ENCODE data around the gene RBM19. TPM values are rescaled to one million over a fixed set of nuclear protein-coding genes. Genes with fewer than 3 reads are reported as not detected.

The RBM19 gene
- total RNA-seq, 1 experiment from 2014 or later, result 19.9 TPM

GRCh38 chr12:113957627-113958026 is 8.5 kb downstream of the RBM19 start:
- Histone ChIP-seq H4K20me1 (ENCODE audit: insufficient read depth, low read depth, low read length) (no peaks in the 10 kb centered on the region), H3K27ac (ENCODE audit: low read length) (no peak overlapping the region), H3K4me2 (ENCODE audit: low read depth, low read length, poor library complexity, severe bottlenecking) (no peak overlapping the region), H3K9ac (ENCODE audit: low read length) (no peak overlapping the region), H3K9me3 (ENCODE audit: low read length) (no peaks in the 10 kb centered on the region), H3K79me2 (ENCODE audit: low read length) (no peaks in the 10 kb centered on the region), H3K4me1 (ENCODE audit: low read length) (no peaks in the 10 kb centered on the region), H2AFZ (ENCODE audit: low read length) (no peak overlapping the region), H3K4me3 (ENCODE audit: low read length) (no peak overlapping the region), H3K36me3 (ENCODE audit: insufficient read depth, low read length) (peaks cover 4% of the 10 kb centered on the region; the same call in 1 of the 2 replicates), H3K9me2 (replicated peaks; ENCODE audit: insufficient read depth, low read length) (no peaks in the 10 kb centered on the region), H3K27me3 (ENCODE audit: low read length) (no peaks in the 10 kb centered on the region)
- DNase-seq, result no peak

- Histone ChIP-seq H3K9ac (ENCODE audit: low read length) (no peak overlapping the region), H2AFZ (ENCODE audit: low read length) (no peak overlapping the region), H3K4me3 (ENCODE audit: low read length) (no peak overlapping the region), H3K4me2 (ENCODE audit: low read depth, low read length, poor library complexity, severe bottlenecking) (no peak overlapping the region), H4K20me1 (ENCODE audit: insufficient read depth, low read depth, low read length) (no peaks in the 10 kb centered on the region), H3K79me2 (ENCODE audit: low read length) (no peaks in the 10 kb centered on the region), H3K9me2 (replicated peaks; ENCODE audit: insufficient read depth, low read length) (no peaks in the 10 kb centered on the region), H3K9me3 (ENCODE audit: low read length) (no peaks in the 10 kb centered on the region), H3K4me1 (ENCODE audit: low read length) (no peaks in the 10 kb centered on the region), H3K36me3 (ENCODE audit: insufficient read depth, low read length) (peaks cover 4% of the 10 kb centered on the region; the same call in 1 of the 2 replicates), H3K27me3 (ENCODE audit: low read length) (no peaks in the 10 kb centered on the region), H3K27ac (ENCODE audit: low read length) (no peak overlapping the region)
- DNase-seq, result no peak
These were observed 10.8 kb downstream of the RBM19 start for GRCh38 chr12:113955109-113955970.

- Histone ChIP-seq H3K4me1 (ENCODE audit: low read length) (no peaks in the 10 kb centered on the region), H3K36me3 (ENCODE audit: insufficient read depth, low read length) (peaks cover 4% of the 10 kb centered on the region; the same call in 1 of the 2 replicates)
- DNase-seq, result no peak
These were observed 11.6 kb downstream of the RBM19 start for GRCh38 chr12:113954547-113954946.

GRCh38 chr12:113950873-113951272 is 15.3 kb downstream of the RBM19 start:
- H2AFZ ChIP-seq (ENCODE audit: low read length), result no peak overlapping the region
- no peak overlapping the region for H3K27ac ChIP-seq (ENCODE audit: low read length)
- H3K4me1 ChIP-seq (ENCODE audit: low read length), result no peaks in the 10 kb centered on the region
- H4K20me1 ChIP-seq (ENCODE audit: insufficient read depth, low read depth, low read length), result no peaks in the 10 kb centered on the region
- no peaks in the 10 kb centered on the region for H3K9me3 ChIP-seq (ENCODE audit: low read length)
- no peak overlapping the region for H3K4me2 ChIP-seq (ENCODE audit: low read depth, low read length, poor library complexity, severe bottlenecking)
- no peaks in the 10 kb centered on the region for H3K79me2 ChIP-seq (ENCODE audit: low read length)
- H3K4me3 ChIP-seq (ENCODE audit: low read length), result no peak overlapping the region
- no peak for DNase-seq
- H3K9me2 ChIP-seq (replicated peaks; ENCODE audit: insufficient read depth, low read length), result no peaks in the 10 kb centered on the region
- H3K9ac ChIP-seq (ENCODE audit: low read length), result no peak overlapping the region
- peaks cover 4% of the 10 kb centered on the region; the same call in 1 of the 2 replicates for H3K36me3 ChIP-seq (ENCODE audit: insufficient read depth, low read length)
- no peaks in the 10 kb centered on the region for H3K27me3 ChIP-seq (ENCODE audit: low read length)

More at GRCh38 chr12:113954547-113954946, 11.6 kb downstream of the RBM19 start:
- no peak overlapping the region for H2AFZ ChIP-seq (ENCODE audit: low read length)
- H3K79me2 ChIP-seq (ENCODE audit: low read length), result no peaks in the 10 kb centered on the region
- H4K20me1 ChIP-seq (ENCODE audit: insufficient read depth, low read depth, low read length), result no peaks in the 10 kb centered on the region
- no peaks in the 10 kb centered on the region for H3K27me3 ChIP-seq (ENCODE audit: low read length)
- H3K9ac ChIP-seq (ENCODE audit: low read length), result no peak overlapping the region
- no peaks in the 10 kb centered on the region for H3K9me3 ChIP-seq (ENCODE audit: low read length)
- H3K9me2 ChIP-seq (replicated peaks; ENCODE audit: insufficient read depth, low read length), result no peaks in the 10 kb centered on the region
- no peak overlapping the region for H3K4me3 ChIP-seq (ENCODE audit: low read length)
- no peak overlapping the region for H3K27ac ChIP-seq (ENCODE audit: low read length)
- no peak overlapping the region for H3K4me2 ChIP-seq (ENCODE audit: low read depth, low read length, poor library complexity, severe bottlenecking)

GRCh38 chr12:113949321-113950305 is 16.5 kb downstream of the RBM19 start:
- no peak overlapping the region for H3K4me2 ChIP-seq (ENCODE audit: low read depth, low read length, poor library complexity, severe bottlenecking)
- no peaks in the 10 kb centered on the region for H3K9me2 ChIP-seq (replicated peaks; ENCODE audit: insufficient read depth, low read length)
- H3K9me3 ChIP-seq (ENCODE audit: low read length), result no peaks in the 10 kb centered on the region
- no peaks in the 10 kb centered on the region for H3K4me1 ChIP-seq (ENCODE audit: low read length)
- no peaks in the 10 kb centered on the region for H3K27me3 ChIP-seq (ENCODE audit: low read length)
- H3K79me2 ChIP-seq (ENCODE audit: low read length), result no peaks in the 10 kb centered on the region
- H4K20me1 ChIP-seq (ENCODE audit: insufficient read depth, low read depth, low read length), result no peaks in the 10 kb centered on the region
- peaks cover 4% of the 10 kb centered on the region; the same call in 1 of the 2 replicates for H3K36me3 ChIP-seq (ENCODE audit: insufficient read depth, low read length)
- no peak overlapping the region for H3K9ac ChIP-seq (ENCODE audit: low read length)
- no peak overlapping the region for H3K27ac ChIP-seq (ENCODE audit: low read length)
- H3K4me3 ChIP-seq (ENCODE audit: low read length), result no peak overlapping the region
- no peak for DNase-seq
- no peak overlapping the region for H2AFZ ChIP-seq (ENCODE audit: low read length)

GRCh38 chr12:113948151-113948914 is 17.8 kb downstream of the RBM19 start:
- H3K36me3 ChIP-seq (ENCODE audit: insufficient read depth, low read length), result peaks cover 4% of the 10 kb centered on the region; the same call in 1 of the 2 replicates
- no peak overlapping the region for H3K4me2 ChIP-seq (ENCODE audit: low read depth, low read length, poor library complexity, severe bottlenecking)
- H3K9me3 ChIP-seq (ENCODE audit: low read length), result no peaks in the 10 kb centered on the region
- H3K27me3 ChIP-seq (ENCODE audit: low read length), result no peaks in the 10 kb centered on the region
- H2AFZ ChIP-seq (ENCODE audit: low read length), result no peak overlapping the region
- H3K9ac ChIP-seq (ENCODE audit: low read length), result no peak overlapping the region
- H3K9me2 ChIP-seq (replicated peaks; ENCODE audit: insufficient read depth, low read length), result no peaks in the 10 kb centered on the region
- H3K4me1 ChIP-seq (ENCODE audit: low read length), result no peaks in the 10 kb centered on the region
- no peak for DNase-seq
- no peak overlapping the region for H3K27ac ChIP-seq (ENCODE audit: low read length)
- no peaks in the 10 kb centered on the region for H4K20me1 ChIP-seq (ENCODE audit: insufficient read depth, low read depth, low read length)
- no peak overlapping the region for H3K4me3 ChIP-seq (ENCODE audit: low read length)
- no peaks in the 10 kb centered on the region for H3K79me2 ChIP-seq (ENCODE audit: low read length)

- 0 out of 2 replicates have a peak, but pooled peaks cover under 1% of the 10 kb centered on the region for H3K36me3 ChIP-seq (ENCODE audit: insufficient read depth, low read length)
- no peaks in the 10 kb centered on the region for H3K27me3 ChIP-seq (ENCODE audit: low read length)
These were observed 19.9 kb downstream of the RBM19 start for GRCh38 chr12:113946175-113946574.

More at GRCh38 chr12:113946175-113946574, 19.9 kb downstream of the RBM19 start:
- no peak overlapping the region for H3K27ac ChIP-seq (ENCODE audit: low read length)
- no peak overlapping the region for H3K4me2 ChIP-seq (ENCODE audit: low read depth, low read length, poor library complexity, severe bottlenecking)
- no peak overlapping the region for H3K4me3 ChIP-seq (ENCODE audit: low read length)
- no peak overlapping the region for H3K9ac ChIP-seq (ENCODE audit: low read length)
- H3K9me3 ChIP-seq (ENCODE audit: low read length), result no peaks in the 10 kb centered on the region
- H3K4me1 ChIP-seq (ENCODE audit: low read length), result no peaks in the 10 kb centered on the region
- H4K20me1 ChIP-seq (ENCODE audit: insufficient read depth, low read depth, low read length), result no peaks in the 10 kb centered on the region
- no peaks in the 10 kb centered on the region for H3K79me2 ChIP-seq (ENCODE audit: low read length)
- DNase-seq, result no peak
- no peaks in the 10 kb centered on the region for H3K9me2 ChIP-seq (replicated peaks; ENCODE audit: insufficient read depth, low read length)
- H2AFZ ChIP-seq (ENCODE audit: low read length), result no peak overlapping the region
